ENCODE data around the gene DPYSL5. TPM values are rescaled to one million over a fixed set of nuclear protein-coding genes. Genes with fewer than 3 reads are reported as not detected.

DPYSL5 gene
- total and polyA plus RNA-seq, 9 of the 15 experiments (the other 6 are each of a cell fraction or from before 2014, with no cell fraction given): 0.06 TPM; not detected in 8

DNA sequence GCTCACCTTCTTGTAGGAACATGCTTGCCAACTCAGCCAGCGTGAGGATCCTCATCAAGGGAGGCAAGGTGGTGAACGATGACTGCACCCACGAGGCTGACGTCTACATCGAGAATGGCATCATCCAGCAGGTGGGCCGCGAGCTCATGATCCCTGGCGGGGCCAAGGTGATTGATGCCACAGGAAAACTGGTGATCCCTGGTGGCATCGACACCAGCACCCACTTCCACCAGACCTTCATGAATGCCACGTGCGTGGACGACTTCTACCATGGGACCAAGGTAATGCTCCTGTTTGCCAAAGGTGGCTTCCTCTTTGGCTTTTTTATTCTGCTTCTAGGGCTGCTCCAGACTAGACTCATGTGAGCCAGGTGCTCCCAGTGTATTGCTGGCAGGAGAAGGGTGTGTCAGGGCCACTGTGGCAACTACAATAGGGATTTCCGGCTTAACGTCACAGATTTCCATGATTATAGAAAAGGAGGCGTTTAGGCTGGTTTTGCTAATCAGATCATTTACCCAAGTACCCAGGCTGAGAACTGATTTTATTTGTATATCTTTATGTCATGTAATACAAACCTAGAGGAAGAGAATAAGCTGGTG, 50.6 kb downstream of the DPYSL5 start (continued):
- TF ChIP-seq, protein P1, sequence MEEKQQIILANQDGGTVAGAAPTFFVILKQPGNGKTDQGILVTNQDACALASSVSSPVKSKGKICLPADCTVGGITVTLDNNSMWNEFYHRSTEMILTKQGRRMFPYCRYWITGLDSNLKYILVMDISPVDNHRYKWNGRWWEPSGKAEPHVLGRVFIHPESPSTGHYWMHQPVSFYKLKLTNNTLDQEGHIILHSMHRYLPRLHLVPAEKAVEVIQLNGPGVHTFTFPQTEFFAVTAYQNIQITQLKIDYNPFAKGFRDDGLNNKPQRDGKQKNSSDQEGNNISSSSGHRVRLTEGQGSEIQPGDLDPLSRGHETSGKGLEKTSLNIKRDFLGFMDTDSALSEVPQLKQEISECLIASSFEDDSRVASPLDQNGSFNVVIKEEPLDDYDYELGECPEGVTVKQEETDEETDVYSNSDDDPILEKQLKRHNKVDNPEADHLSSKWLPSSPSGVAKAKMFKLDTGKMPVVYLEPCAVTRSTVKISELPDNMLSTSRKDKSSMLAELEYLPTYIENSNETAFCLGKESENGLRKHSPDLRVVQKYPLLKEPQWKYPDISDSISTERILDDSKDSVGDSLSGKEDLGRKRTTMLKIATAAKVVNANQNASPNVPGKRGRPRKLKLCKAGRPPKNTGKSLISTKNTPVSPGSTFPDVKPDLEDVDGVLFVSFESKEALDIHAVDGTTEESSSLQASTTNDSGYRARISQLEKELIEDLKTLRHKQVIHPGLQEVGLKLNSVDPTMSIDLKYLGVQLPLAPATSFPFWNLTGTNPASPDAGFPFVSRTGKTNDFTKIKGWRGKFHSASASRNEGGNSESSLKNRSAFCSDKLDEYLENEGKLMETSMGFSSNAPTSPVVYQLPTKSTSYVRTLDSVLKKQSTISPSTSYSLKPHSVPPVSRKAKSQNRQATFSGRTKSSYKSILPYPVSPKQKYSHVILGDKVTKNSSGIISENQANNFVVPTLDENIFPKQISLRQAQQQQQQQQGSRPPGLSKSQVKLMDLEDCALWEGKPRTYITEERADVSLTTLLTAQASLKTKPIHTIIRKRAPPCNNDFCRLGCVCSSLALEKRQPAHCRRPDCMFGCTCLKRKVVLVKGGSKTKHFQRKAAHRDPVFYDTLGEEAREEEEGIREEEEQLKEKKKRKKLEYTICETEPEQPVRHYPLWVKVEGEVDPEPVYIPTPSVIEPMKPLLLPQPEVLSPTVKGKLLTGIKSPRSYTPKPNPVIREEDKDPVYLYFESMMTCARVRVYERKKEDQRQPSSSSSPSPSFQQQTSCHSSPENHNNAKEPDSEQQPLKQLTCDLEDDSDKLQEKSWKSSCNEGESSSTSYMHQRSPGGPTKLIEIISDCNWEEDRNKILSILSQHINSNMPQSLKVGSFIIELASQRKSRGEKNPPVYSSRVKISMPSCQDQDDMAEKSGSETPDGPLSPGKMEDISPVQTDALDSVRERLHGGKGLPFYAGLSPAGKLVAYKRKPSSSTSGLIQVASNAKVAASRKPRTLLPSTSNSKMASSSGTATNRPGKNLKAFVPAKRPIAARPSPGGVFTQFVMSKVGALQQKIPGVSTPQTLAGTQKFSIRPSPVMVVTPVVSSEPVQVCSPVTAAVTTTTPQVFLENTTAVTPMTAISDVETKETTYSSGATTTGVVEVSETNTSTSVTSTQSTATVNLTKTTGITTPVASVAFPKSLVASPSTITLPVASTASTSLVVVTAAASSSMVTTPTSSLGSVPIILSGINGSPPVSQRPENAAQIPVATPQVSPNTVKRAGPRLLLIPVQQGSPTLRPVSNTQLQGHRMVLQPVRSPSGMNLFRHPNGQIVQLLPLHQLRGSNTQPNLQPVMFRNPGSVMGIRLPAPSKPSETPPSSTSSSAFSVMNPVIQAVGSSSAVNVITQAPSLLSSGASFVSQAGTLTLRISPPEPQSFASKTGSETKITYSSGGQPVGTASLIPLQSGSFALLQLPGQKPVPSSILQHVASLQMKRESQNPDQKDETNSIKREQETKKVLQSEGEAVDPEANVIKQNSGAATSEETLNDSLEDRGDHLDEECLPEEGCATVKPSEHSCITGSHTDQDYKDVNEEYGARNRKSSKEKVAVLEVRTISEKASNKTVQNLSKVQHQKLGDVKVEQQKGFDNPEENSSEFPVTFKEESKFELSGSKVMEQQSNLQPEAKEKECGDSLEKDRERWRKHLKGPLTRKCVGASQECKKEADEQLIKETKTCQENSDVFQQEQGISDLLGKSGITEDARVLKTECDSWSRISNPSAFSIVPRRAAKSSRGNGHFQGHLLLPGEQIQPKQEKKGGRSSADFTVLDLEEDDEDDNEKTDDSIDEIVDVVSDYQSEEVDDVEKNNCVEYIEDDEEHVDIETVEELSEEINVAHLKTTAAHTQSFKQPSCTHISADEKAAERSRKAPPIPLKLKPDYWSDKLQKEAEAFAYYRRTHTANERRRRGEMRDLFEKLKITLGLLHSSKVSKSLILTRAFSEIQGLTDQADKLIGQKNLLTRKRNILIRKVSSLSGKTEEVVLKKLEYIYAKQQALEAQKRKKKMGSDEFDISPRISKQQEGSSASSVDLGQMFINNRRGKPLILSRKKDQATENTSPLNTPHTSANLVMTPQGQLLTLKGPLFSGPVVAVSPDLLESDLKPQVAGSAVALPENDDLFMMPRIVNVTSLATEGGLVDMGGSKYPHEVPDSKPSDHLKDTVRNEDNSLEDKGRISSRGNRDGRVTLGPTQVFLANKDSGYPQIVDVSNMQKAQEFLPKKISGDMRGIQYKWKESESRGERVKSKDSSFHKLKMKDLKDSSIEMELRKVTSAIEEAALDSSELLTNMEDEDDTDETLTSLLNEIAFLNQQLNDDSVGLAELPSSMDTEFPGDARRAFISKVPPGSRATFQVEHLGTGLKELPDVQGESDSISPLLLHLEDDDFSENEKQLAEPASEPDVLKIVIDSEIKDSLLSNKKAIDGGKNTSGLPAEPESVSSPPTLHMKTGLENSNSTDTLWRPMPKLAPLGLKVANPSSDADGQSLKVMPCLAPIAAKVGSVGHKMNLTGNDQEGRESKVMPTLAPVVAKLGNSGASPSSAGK (IDR thresholded peaks at IDR 0.05): no peak
- TF ChIP-seq, protein P2, sequence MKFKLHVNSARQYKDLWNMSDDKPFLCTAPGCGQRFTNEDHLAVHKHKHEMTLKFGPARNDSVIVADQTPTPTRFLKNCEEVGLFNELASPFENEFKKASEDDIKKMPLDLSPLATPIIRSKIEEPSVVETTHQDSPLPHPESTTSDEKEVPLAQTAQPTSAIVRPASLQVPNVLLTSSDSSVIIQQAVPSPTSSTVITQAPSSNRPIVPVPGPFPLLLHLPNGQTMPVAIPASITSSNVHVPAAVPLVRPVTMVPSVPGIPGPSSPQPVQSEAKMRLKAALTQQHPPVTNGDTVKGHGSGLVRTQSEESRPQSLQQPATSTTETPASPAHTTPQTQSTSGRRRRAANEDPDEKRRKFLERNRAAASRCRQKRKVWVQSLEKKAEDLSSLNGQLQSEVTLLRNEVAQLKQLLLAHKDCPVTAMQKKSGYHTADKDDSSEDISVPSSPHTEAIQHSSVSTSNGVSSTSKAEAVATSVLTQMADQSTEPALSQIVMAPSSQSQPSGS (CRISPR knock-in tag; IDR thresholded peaks at IDR 0.05): no peak
- TF ChIP-seq CHCHD3 (CRISPR knock-in tag; IDR thresholded peaks at IDR 0.05) (no peak), ZNF121 (CRISPR knock-in tag; conservative IDR thresholded peaks at IDR 0.05) (no peak), BRD9 (IDR thresholded peaks at IDR 0.05; ENCODE audit: low read depth, partially characterized antibody) (no peak), CHD4 (IDR thresholded peaks at IDR 0.05; ENCODE audit: insufficient read depth, insufficient replicate concordance, low read depth, low read length, poor library complexity, severe bottlenecking) (no peak), ETV6 (IDR thresholded peaks at IDR 0.05; ENCODE audit: borderline replicate concordance in 1 of 2, low read depth in 2 of 2, low read length in 1 of 2) (no peak), ETV6 (CRISPR knock-in tag; IDR thresholded peaks at IDR 0.05; ENCODE audit: borderline replicate concordance) (no peak), NFIX (CRISPR knock-in tag; IDR thresholded peaks at IDR 0.05; ENCODE audit: low read depth) (no peak), HIVEP1 (CRISPR knock-in tag; IDR thresholded peaks at IDR 0.05) (no peak), ZNF668 (CRISPR knock-in tag; IDR thresholded peaks at IDR 0.05) (no peak), BRF2 (IDR thresholded peaks at IDR 0.05; ENCODE audit: borderline replicate concordance, insufficient read depth, insufficient read length) (no peak), TCF3 (CRISPR knock-in tag; IDR thresholded peaks at IDR 0.05) (no peak)

Measured in K562 (cell line).